Measurements from ENCODE around the gene GRM4. TPM values are rescaled to one million over a fixed set of nuclear protein-coding genes. Genes with fewer than 3 reads are reported as not detected.

Gene GRM4
- polyA plus RNA-seq, 1 donor, result 2.2 TPM

GRCh38 chr6:33980176-33981175 lies 165.4 kb downstream of the GRM4 start:
- no peak for DNase-seq (ENCODE audit: low read depth)

- no peak for DNase-seq (ENCODE audit: low read depth)
Observed at GRCh38 chr6:33979750-33980149, 166.1 kb downstream of the GRM4 start.

GRCh38 chr6:33978412-33979150 lies 167.3 kb downstream of the GRM4 start:
- no peak for DNase-seq (ENCODE audit: low read depth)

- no peak for DNase-seq (ENCODE audit: low read depth)
Observed at GRCh38 chr6:33977606-33978411, 168.1 kb downstream of the GRM4 start.

- DNase-seq (ENCODE audit: low read depth), result no peak
Observed at GRCh38 chr6:33976437-33977360, 169.2 kb downstream of the GRM4 start.

- DNase-seq (ENCODE audit: low read depth), result no peak
Observed at GRCh38 chr6:33975661-33976436, 170.0 kb downstream of the GRM4 start.

GRCh38 chr6:33974471-33974870 lies 171.4 kb downstream of the GRM4 start:
- no peak for DNase-seq (ENCODE audit: low read depth)

- no peak for DNase-seq (ENCODE audit: low read depth)
Observed at GRCh38 chr6:33974030-33974429, 171.9 kb downstream of the GRM4 start.

GRCh38 chr6:33971580-33971979 lies 174.3 kb downstream of the GRM4 start:
- DNase-seq (ENCODE audit: low read depth), result no peak

Other genes with a start within 250 kb of the GRM4 start
- gene HMGA1, start 90.8 kb upstream of the GRM4 start, polyA plus RNA-seq (ENCODE audit: insufficient read length), result 110 TPM
- 7.6 TPM for gene SMIM29, start 102.9 kb upstream of the GRM4 start, polyA plus RNA-seq (ENCODE audit: insufficient read length)
- gene NUDT3, start 246.6 kb upstream of the GRM4 start, polyA plus RNA-seq (ENCODE audit: insufficient read length), result 29.6 TPM